ENCODE results near the gene KLK13. TPM values are rescaled to one million over a fixed set of nuclear protein-coding genes. Genes with fewer than 3 reads are reported as not detected.

Gene KLK13
- total RNA-seq, 2 experiments from 2014 or later: not detected

DNA sequence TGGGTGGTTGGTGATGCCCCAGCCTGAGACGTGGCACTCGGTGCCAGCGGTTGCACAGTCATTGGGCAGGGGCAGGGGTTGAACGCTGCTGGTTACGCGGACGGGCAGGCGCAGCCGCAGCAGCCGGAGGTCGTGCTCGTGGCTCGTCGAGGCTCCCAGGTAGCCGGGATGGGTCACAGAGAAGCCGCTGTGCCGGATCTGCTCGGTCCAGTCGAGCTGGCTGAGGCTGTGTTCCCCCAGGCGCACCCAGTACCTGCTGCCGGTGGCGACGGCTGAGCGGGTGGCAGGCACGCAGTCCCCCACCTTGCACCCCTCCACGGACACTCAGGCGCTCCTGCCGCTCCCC is 33.0 kb downstream of the KLK13 start:
- H3K4me1 Mint-ChIP-seq: no peaks in the 10 kb centered on the region
- H3K36me3 Mint-ChIP-seq (ENCODE audit: low read depth): no peaks in the 10 kb centered on the region
- H3K4me3 Mint-ChIP-seq: no peak overlapping the region
- no peak overlapping the region for H3K27ac Mint-ChIP-seq
- no peaks in the 10 kb centered on the region for H3K9me3 Mint-ChIP-seq
- peaks cover 3% of the 10 kb centered on the region for H3K27me3 Mint-ChIP-seq
- DNase-seq: no peak
- CTCF ChIA-PET: no interaction called here
- POLR2A ChIA-PET: no interaction called here

GRCh38 chr19:51031220-51031879 is 33.5 kb downstream of the KLK13 start:
- no peak overlapping the region for H3K27ac Mint-ChIP-seq
- no peaks in the 10 kb centered on the region for H3K4me1 Mint-ChIP-seq
- ChIA-PET POLR2A (no interaction called here), CTCF (no interaction called here)
- no peaks in the 10 kb centered on the region for H3K36me3 Mint-ChIP-seq (ENCODE audit: low read depth)
- H3K4me3 Mint-ChIP-seq: no peak overlapping the region
- DNase-seq: no peak
- no peaks in the 10 kb centered on the region for H3K9me3 Mint-ChIP-seq
- peaks cover 5% of the 10 kb centered on the region for H3K27me3 Mint-ChIP-seq

GRCh38 chr19:51030631-51031030 is 34.3 kb downstream of the KLK13 start:
- H3K36me3 Mint-ChIP-seq (ENCODE audit: low read depth): no peaks in the 10 kb centered on the region
- H3K27ac Mint-ChIP-seq: no peak overlapping the region
- ChIA-PET POLR2A (no interaction called here), CTCF (no interaction called here)
- H3K4me3 Mint-ChIP-seq: no peak overlapping the region
- H3K4me1 Mint-ChIP-seq: no peaks in the 10 kb centered on the region
- no peak for DNase-seq
- no peaks in the 10 kb centered on the region for H3K9me3 Mint-ChIP-seq
- H3K27me3 Mint-ChIP-seq: peaks cover 5% of the 10 kb centered on the region

GRCh38 chr19:51029718-51030117 is 35.2 kb downstream of the KLK13 start:
- H3K27ac Mint-ChIP-seq: no peak overlapping the region
- H3K27me3 Mint-ChIP-seq: peaks cover 4% of the 10 kb centered on the region
- no peaks in the 10 kb centered on the region for H3K4me1 Mint-ChIP-seq
- H3K9me3 Mint-ChIP-seq: no peaks in the 10 kb centered on the region
- POLR2A ChIA-PET: no interaction called here
- no peak overlapping the region for H3K4me3 Mint-ChIP-seq
- CTCF ChIA-PET: no interaction called here
- DNase-seq: no peak
- H3K36me3 Mint-ChIP-seq (ENCODE audit: low read depth): no peaks in the 10 kb centered on the region

DNA sequence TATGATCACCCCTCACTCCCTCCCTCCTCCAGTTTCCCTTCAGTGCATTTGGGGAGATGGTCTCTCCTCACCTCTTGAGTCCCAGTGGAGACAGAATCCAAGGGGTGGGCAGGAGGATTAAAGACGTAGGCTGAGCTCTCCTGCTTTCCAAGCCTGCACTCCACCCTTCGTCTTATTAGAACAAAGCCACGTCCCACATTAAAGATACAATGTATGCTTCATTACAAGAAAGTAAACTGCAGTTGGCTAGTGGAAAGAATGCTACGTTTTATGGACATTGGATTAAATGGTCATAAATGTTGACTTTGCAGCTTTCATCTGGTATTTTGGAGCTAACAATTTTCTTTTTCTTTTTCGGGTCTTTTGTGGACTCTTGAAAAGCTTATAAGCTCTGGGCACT is 37.0 kb downstream of the KLK13 start:
- Mint-ChIP-seq H3K4me3 (no peak overlapping the region), H3K36me3 (ENCODE audit: low read depth) (no peaks in the 10 kb centered on the region), H3K27ac (no peak overlapping the region), H3K27me3 (peaks cover 3% of the 10 kb centered on the region), H3K9me3 (no peaks in the 10 kb centered on the region), H3K4me1 (no peaks in the 10 kb centered on the region)
- CTCF ChIA-PET: interaction anchor here (0.9 kb wide), 1 partner anchor 394 kb away, joined by 4 read pairs; no protein-coding TSS in a partner anchor
- no peak for DNase-seq
- POLR2A ChIA-PET: no interaction called here

- H3K27me3 Mint-ChIP-seq: peaks cover 9% of the 10 kb centered on the region
- no peak overlapping the region for H3K4me3 Mint-ChIP-seq
- POLR2A ChIA-PET: no interaction called here
- no peaks in the 10 kb centered on the region for H3K9me3 Mint-ChIP-seq
- H3K27ac Mint-ChIP-seq: no peak overlapping the region
- H3K4me1 Mint-ChIP-seq: no peaks in the 10 kb centered on the region
- H3K36me3 Mint-ChIP-seq (ENCODE audit: low read depth): no peaks in the 10 kb centered on the region
- CTCF ChIA-PET: interaction anchor here (0.9 kb wide), 1 partner anchor 395 kb away, joined by 4 read pairs; no protein-coding TSS in a partner anchor
- DNase-seq: no peak
Observed at GRCh38 chr19:51027126-51027806, 37.6 kb downstream of the KLK13 start.

DNA sequence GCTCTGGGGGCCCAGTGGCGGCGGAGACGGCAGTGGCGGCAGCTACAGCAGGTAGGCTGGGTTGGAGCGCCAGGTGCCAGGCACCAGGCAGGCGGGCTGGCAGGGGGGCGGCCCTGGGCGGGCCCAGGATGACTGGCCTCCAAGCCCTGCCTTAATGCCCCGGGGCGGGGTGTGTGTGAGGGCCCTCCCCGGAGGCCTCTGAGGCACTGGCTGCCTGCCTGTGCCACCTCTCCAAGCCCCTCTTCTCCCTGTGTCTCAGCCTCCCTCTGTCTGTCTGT is 38.4 kb downstream of the KLK13 start, which contains the start of gene KLK11:
KLK11 (minus strand) TSS at position 63 of the 278 bp plus-strand sequence. CDS start 985 bp downstream, outside the sequence.
- ChIA-PET CTCF (no interaction called here), POLR2A (no interaction called here)
- peaks cover 9% of the 10 kb centered on the region for H3K27me3 Mint-ChIP-seq
- H3K4me1 Mint-ChIP-seq: no peaks in the 10 kb centered on the region
- no peaks in the 10 kb centered on the region for H3K9me3 Mint-ChIP-seq
- no peak within 1 kb of the TSS for H3K4me3 Mint-ChIP-seq
- no peak within 1 kb of the TSS for H3K27ac Mint-ChIP-seq
- DNase-seq: no peak
- H3K36me3 Mint-ChIP-seq (ENCODE audit: low read depth): no peaks in the 10 kb centered on the region

DNA sequence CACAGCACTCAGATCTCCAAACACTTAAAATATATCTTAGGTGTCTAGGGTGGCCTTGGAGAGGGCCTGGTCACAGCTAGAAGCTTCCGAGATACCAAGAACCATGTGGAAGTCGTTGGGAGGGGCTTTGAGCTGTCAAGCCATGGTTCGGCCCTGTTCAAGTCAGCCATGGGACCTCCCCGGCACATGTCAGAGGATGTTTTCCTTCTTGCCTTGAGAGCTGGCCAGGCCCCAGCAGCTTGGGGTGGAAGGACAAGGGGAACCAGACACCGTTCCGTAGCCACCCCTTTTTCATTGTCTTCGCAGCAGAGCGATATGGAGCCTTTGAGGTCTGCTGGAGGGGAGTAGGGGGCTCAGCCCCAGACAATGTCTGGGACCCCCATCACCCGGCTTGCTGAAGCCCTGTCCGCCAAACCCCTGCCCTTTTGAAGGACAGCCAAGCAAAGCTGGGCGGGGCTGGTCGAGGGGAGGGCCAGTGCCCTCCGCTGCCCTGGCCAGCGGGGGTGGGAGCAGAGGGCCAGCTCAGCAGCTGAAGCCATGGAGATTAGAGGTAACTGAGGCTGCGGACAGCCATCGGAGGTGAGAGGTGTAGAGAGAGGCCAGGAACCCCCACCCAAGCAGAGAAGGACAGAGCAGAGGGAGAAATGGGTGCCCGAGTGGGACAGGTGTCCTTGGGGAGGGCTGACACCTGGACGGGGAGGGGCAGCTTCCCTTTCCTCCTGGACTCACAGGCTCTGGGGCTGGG is 38.9 kb downstream of the KLK13 start:
- DNase-seq: no peak
- H3K4me1 Mint-ChIP-seq: no peaks in the 10 kb centered on the region
- H3K36me3 Mint-ChIP-seq (ENCODE audit: low read depth): no peaks in the 10 kb centered on the region
- ChIA-PET CTCF (no interaction called here), POLR2A (no interaction called here)
- H3K27ac Mint-ChIP-seq: no peak overlapping the region
- no peak overlapping the region for H3K4me3 Mint-ChIP-seq
- H3K9me3 Mint-ChIP-seq: no peaks in the 10 kb centered on the region
- H3K27me3 Mint-ChIP-seq: peaks cover 13% of the 10 kb centered on the region

- Mint-ChIP-seq H3K9me3 (no peaks in the 10 kb centered on the region), H3K27me3 (peaks cover 15% of the 10 kb centered on the region), H3K27ac (no peak overlapping the region), H3K4me1 (no peaks in the 10 kb centered on the region), H3K36me3 (ENCODE audit: low read depth) (no peaks in the 10 kb centered on the region), H3K4me3 (no peak overlapping the region)
- ChIA-PET POLR2A (no interaction called here), CTCF (no interaction called here)
- no peak for DNase-seq
Observed at GRCh38 chr19:51025401-51025800, 39.5 kb downstream of the KLK13 start.

DNA sequence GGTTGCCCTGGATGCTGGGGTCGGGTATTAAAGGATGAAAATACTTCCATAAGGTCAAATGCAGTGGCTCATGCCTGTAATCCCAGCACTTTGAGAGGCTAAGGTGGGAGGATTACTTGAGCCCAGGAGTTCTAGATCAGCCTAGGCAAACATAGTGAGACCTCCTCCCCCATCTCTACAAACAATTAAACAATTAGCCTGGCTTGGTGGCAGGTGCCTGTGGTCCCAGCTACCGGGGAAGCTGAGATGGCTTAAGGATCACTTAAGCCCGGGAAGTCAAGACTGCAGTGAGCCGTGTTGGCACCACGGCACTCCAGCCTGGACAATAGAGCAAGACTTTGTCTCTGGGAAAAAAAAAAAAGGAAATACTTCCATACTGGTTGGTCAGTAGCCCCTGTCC is 40.0 kb downstream of the KLK13 start:
- ChIA-PET POLR2A (no interaction called here), CTCF (no interaction called here)
- H3K27me3 Mint-ChIP-seq: peaks cover 19% of the 10 kb centered on the region
- H3K27ac Mint-ChIP-seq: no peak overlapping the region
- no peaks in the 10 kb centered on the region for H3K36me3 Mint-ChIP-seq (ENCODE audit: low read depth)
- DNase-seq: no peak
- H3K4me1 Mint-ChIP-seq: peaks cover 2% of the 10 kb centered on the region
- no peaks in the 10 kb centered on the region for H3K9me3 Mint-ChIP-seq
- H3K4me3 Mint-ChIP-seq: no peak overlapping the region

- H3K36me3 Mint-ChIP-seq (ENCODE audit: low read depth): no peaks in the 10 kb centered on the region
- H3K4me1 Mint-ChIP-seq: peaks cover 5% of the 10 kb centered on the region
- POLR2A ChIA-PET: no interaction called here
- H3K4me3 Mint-ChIP-seq: no peak overlapping the region
- no peak overlapping the region for H3K27ac Mint-ChIP-seq
- no peaks in the 10 kb centered on the region for H3K9me3 Mint-ChIP-seq
- CTCF ChIA-PET: no interaction called here
- no peak for DNase-seq
- H3K27me3 Mint-ChIP-seq: peaks cover 26% of the 10 kb centered on the region
Observed at GRCh38 chr19:51023946-51024345, 40.9 kb downstream of the KLK13 start.

DNA sequence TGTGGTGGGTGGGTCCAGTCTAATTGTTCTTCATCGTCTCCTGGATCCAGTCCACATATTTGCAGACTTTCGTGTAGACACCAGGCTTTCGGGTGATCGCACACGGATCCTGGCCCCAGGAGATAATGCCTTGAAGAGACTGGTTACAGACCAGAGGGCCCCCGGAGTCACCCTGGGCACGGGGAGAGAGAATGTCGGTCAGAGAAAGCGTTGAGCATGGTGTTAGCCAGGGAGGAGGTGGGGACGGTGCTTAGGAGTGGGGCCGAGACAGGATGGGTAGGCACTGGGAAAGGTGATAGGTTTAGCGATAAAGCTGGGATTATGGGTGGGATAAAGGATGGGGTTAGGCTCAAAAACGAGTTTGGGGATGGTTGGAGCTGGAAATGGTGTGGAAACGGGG is 42.4 kb downstream of the KLK13 start:
- Mint-ChIP-seq H3K4me3 (no peak overlapping the region), H3K4me1 (peaks cover 12% of the 10 kb centered on the region), H3K27ac (no peak overlapping the region), H3K9me3 (no peaks in the 10 kb centered on the region), H3K36me3 (ENCODE audit: low read depth) (peaks cover 2% of the 10 kb centered on the region), H3K27me3 (peaks cover 38% of the 10 kb centered on the region)
- no peak for DNase-seq
- ChIA-PET POLR2A (no interaction called here), CTCF (no interaction called here)

DNA sequence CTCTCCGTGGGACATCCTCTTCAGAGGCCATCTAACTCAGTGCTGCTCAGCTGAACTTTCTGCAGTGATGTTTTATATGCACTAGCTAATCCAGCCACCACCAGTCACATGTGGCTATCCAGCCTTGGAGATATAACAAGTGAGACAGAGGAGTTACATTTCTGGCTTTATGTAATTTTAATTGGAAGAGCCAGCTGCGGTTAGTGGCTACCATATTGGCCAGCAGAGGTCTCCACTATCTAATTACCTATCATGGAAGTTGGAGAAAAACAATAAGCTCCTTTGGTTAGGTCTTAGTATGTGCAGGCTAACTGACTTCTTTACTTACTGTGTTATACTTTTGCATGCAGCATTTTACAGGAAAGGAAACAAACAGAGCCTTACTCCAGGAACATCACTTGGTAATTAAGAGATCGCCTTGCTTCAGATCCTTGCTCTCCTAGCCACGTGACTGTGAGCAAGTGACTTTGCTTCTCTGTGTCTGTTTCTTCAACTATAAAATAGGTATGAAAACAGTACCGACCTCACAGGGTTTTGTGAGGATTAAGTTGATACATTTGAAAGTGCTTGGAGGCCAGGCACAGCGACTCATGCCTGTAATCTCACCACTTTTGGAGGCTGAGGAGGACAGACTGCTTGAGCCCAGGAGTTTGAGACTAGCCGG is 43.8 kb downstream of the KLK13 start:
- no peak overlapping the region for H3K27ac Mint-ChIP-seq
- POLR2A ChIA-PET: interaction anchor here (0.7 kb wide), 1 partner anchor 165 kb away, joined by 3 read pairs; no protein-coding TSS in a partner anchor
- peaks cover 2% of the 10 kb centered on the region for H3K36me3 Mint-ChIP-seq (ENCODE audit: low read depth)
- H3K27me3 Mint-ChIP-seq: peaks cover 47% of the 10 kb centered on the region
- CTCF ChIA-PET: interaction anchor here (0.6 to 0.7 kb wide), 2 partner anchors 38 to 673 kb away, joined by 3 read pairs; partner anchors contain the start of gene KLK7
- peaks cover 18% of the 10 kb centered on the region for H3K4me1 Mint-ChIP-seq
- peak; percentile 25 for DNase-seq
- no peaks in the 10 kb centered on the region for H3K9me3 Mint-ChIP-seq
- no peak overlapping the region for H3K4me3 Mint-ChIP-seq

Data from activated CD4-positive, alpha-beta T cell treated with anti-CD3 and anti-CD28 coated beads, Interleukin-2, amount 10 ng/mL, durations not matched to agents 7 days and 5 days (primary cell).